NCI-H2107 treated with DMSO at 0.1 percent for 48 hours (cell line): ENCODE data around the gene P3H4.
"Not testable (repeated sequence)": the region's sequence is repeated elsewhere in the genome, so short reads cannot be mapped to it uniquely, and the experiment has no call there.

Experiments used
- DNase-seq: peaks from one replicate; lab custom pipeline; 2025; ENCODE audit not compliant: unreplicated experiment; lab: John Stamatoyannopoulos, UW

P3H4 gene

GRCh38 chr17:41811549-41812380 lies at the start of gene P3H4:
TSS of gene P3H4 (minus strand) at chr17:41811949. CDS start at chr17:41811915, 34 bp downstream.
- DNase-seq, result peak; percentile 14

GRCh38 chr17:41860254-41860931 lies 48.6 kb upstream of the P3H4 start:
- peak; percentile 6 for DNase-seq

GRCh38 chr17:41851382-41851781 lies 39.6 kb upstream of the P3H4 start:
- DNase-seq, result not testable (repeated sequence)

GRCh38 chr17:41849251-41849990 lies 37.7 kb upstream of the P3H4 start:
- DNase-seq, result no peak

- DNase-seq, result no peak
These were observed 37.0 kb upstream of the P3H4 start for GRCh38 chr17:41848788-41849187.

GRCh38 chr17:41844971-41845370 lies 33.2 kb upstream of the P3H4 start:
- DNase-seq, result no peak

- not testable (repeated sequence) for DNase-seq
These were observed 29.0 kb upstream of the P3H4 start for GRCh38 chr17:41840781-41841180.

GRCh38 chr17:41839448-41839847 lies 27.7 kb upstream of the P3H4 start:
- DNase-seq, result not testable (repeated sequence)

- no peak for DNase-seq
These were observed 26.2 kb upstream of the P3H4 start, which contains the start of gene KLHL10 for GRCh38 chr17:41837761-41838538. TSS of gene KLHL10 (plus strand) at chr17:41837825. CDS start at chr17:41837933, 108 bp downstream.

GRCh38 chr17:41836550-41837196 lies 24.9 kb upstream of the P3H4 start:
- peak; percentile 35 for DNase-seq

GRCh38 chr17:41835800-41836549 lies 24.2 kb upstream of the P3H4 start, which contains the start of gene NT5C3B:
TSS of gene NT5C3B (minus strand) at chr17:41836232. CDS start at chr17:41836193, 39 bp downstream.
- DNase-seq, result no peak

- DNase-seq, result no peak
These were observed 23.6 kb upstream of the P3H4 start for GRCh38 chr17:41835214-41835799.

GRCh38 chr17:41829961-41830360 lies 18.2 kb upstream of the P3H4 start:
- DNase-seq, result not testable (repeated sequence)

GRCh38 chr17:41825175-41825845 lies 13.6 kb upstream of the P3H4 start:
- DNase-seq, result no peak

- no peak for DNase-seq
These were observed 12.3 kb upstream of the P3H4 start for GRCh38 chr17:41824086-41824485.

- no peak for DNase-seq
These were observed 11.8 kb upstream of the P3H4 start for GRCh38 chr17:41823580-41823979.

- no peak for DNase-seq
These were observed 11.4 kb upstream of the P3H4 start for GRCh38 chr17:41823141-41823524.
